Activated T-helper 1 cell treated with Interleukin-2 at 50 U/mL for 16 hours (primary cell): ENCODE results near the gene TRIM32.
"Not testable (repeated sequence)": the region's sequence is repeated elsewhere in the genome, so short reads cannot be mapped to it uniquely, and the experiment has no call there.

Experiments used
- DNase-seq: peaks from one replicate; pipeline ENCODE4 v3.0.0-alpha.2; 2020; ENCODE audit warnings: low read depth

The TRIM32 gene

DNA sequence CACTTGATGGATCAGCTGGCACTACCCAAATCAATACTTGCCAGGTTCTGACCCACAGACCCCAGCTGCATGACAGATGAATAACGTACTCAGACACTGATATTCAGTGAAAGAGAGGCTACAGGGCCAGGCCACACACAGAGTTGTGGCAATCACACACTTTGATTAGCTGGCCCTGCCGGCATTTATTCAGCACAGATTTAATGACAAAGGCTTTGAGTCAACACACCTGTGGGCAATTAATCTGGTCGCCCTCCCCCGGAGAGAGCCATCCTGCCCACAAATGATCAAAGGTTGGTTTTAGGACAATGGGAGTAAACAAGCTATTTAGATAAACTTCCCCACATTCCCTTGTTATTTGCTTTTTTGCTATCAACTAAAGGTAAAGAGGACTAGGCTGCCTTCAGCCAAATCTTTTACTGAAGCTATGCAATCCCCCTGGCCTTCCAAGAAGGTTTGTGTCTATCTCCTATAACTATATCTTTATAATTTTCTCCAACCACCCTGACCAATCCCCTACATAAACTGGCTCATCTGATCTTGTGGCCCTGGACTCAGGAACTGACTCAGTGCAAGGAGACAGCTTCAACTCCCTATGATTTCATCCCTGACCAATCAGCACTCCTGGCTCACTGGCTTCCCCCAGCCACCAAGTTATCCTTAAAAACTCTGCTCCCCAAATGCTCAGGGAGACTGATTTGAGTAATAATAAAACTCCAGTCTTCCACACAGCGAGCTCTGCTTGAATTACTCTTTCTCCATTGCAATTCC is 12.7 kb upstream of the TRIM32 start:
- no peak for DNase-seq

- DNase-seq = no peak
Observed at GRCh38 chr9:116683535-116683934, 3.6 kb upstream of the TRIM32 start.

GRCh38 chr9:116685166-116685565 is 1.9 kb upstream of the TRIM32 start:
- DNase-seq = no peak

GRCh38 chr9:116686135-116686534 is 970 bp upstream of the TRIM32 start:
- no peak for DNase-seq

- DNase-seq = no peak
Observed at GRCh38 chr9:116686693-116687073, 422 bp upstream of the TRIM32 start.

- DNase-seq = no peak
Observed at GRCh38 chr9:116687754-116688135, 640 bp downstream of the TRIM32 start.

DNA sequence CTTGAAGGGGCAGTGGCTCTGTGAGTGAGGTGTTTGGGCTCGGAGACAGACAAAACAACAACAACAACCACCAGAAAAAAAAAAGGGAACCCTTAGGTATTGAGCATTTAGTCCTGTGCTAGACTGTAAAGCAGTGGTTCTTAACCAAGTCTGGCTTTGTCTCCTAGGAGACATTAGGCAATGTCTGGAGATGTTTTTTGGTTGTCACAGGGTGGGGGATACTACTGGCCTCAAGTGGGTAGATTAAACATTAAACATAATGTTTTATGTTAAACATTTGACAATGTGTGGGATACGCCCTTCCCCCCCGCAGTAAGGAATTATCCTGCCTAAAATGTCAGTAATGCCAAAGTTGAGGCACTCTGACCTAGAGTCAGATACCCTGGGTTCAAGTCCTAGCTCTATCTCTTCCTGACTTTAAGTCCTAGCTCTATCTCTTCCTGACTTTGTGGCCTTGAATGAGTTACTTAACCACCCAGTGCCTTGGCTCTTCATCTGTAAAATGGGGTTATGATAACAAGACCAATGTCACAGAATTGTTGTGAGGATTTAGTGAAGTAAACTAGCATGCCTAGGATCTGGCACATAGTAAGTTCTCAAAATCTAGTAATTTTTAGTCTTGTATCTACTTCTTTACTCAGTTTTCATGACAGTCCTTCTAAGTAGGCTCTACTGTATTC is 1.8 kb downstream of the TRIM32 start:
- no peak for DNase-seq

GRCh38 chr9:116689486-116690032 is 2.5 kb downstream of the TRIM32 start:
- no peak for DNase-seq

GRCh38 chr9:116690805-116691204 is 3.7 kb downstream of the TRIM32 start:
- not testable (repeated sequence) for DNase-seq

DNA sequence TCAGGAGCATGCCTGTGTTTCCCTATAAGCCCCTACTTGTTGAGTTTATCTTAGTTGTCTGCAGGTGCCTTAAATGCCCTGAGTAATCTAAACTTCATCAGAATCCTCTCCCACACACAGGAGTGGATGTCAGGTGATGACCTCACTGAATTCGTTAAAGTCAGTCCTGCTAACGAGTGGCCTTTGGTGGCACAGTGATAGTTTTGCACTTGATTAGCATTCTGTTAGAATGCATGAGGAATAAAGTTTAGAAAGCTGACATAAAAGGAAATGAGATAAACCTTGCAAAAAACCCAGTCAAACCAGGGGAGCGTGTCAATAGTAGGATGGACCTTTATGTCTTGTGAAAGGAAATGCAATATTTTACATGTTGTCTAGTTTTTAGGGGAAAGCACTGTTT is 4.5 kb downstream of the TRIM32 start:
- no peak for DNase-seq

GRCh38 chr9:116692616-116693015 is 5.5 kb downstream of the TRIM32 start:
- no peak for DNase-seq

- no peak for DNase-seq
Observed at GRCh38 chr9:116693233-116693731, 6.2 kb downstream of the TRIM32 start.

GRCh38 chr9:116694785-116695291 is 7.7 kb downstream of the TRIM32 start:
- DNase-seq = no peak

DNA sequence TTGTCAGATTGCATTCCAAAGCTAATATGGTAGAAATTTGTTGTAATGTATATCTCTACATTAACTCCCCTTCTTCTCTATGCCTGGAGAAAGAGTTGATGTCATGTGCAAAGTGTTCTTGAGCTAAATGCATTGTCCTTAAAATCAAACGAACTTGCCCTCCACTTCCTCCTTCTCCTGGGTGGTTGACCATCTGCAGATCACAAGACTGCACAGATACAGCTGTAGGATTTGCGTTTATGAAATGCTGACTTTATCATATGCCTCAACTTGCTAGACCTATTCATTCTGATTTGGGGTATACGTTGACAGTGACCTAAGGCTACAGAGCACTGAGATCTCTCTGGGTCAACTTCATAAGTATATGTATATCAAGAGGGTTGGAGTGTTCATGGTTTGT is 8.3 kb downstream of the TRIM32 start:
- DNase-seq = no peak

GRCh38 chr9:116697362-116697761 is 10.3 kb downstream of the TRIM32 start:
- no peak for DNase-seq

- no peak for DNase-seq
Observed at GRCh38 chr9:116697887-116698286, 10.8 kb downstream of the TRIM32 start.

- no peak for DNase-seq
Observed at GRCh38 chr9:116700279-116700678, 13.2 kb downstream of the TRIM32 start.

- DNase-seq = no peak
Observed at GRCh38 chr9:116700882-116701865, 14.1 kb downstream of the TRIM32 start.

DNA sequence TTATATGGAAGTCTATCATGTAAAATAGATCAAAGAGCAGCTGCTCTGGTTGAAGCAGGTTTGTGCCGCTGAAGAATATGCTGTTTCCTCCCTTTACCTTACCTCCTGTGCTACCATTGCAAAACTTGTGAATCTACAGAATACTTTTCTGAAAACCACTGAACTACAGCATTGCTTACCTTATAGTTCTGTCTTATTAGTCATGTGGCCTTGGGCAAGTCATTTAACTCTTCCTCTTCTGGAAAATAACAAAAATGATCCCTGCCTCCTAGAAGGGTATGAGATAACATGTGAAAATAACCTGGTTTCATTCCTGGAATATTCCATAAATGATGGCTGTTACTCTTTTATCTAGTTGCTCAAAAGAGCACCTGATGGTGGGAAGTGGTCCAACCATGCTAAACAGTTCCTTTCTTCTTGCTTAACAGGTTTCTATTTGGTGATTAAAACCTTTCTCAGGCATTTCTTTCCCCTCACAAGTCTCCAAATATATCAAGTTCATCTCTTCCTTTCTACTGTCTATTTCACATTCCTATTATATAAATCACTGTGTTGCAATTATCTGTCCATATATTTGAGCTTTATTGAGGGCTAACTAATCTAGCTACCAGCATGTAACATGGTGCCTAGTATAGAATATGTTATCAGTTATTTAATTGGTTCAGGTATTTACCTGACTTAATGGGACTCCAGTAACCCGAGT is 15.0 kb downstream of the TRIM32 start:
- no peak for DNase-seq

GRCh38 chr9:116703634-116704033 is 16.5 kb downstream of the TRIM32 start:
- no peak for DNase-seq

- DNase-seq = no peak
Observed at GRCh38 chr9:116704470-116704869, 17.4 kb downstream of the TRIM32 start.
